SIG-M5 treated with dmso at 0.1 percent for 504 hours (cell line): ENCODE measurements around the gene HMGCS2.
"Not testable (repeated sequence)": the region's sequence is repeated elsewhere in the genome, so short reads cannot be mapped to it uniquely, and the experiment has no call there.

Experiments used
- DNase-seq: peaks from one replicate; lab custom pipeline; 2025; ENCODE audit not compliant: unreplicated experiment; lab: John Stamatoyannopoulos, UW

HMGCS2 gene

DNA sequence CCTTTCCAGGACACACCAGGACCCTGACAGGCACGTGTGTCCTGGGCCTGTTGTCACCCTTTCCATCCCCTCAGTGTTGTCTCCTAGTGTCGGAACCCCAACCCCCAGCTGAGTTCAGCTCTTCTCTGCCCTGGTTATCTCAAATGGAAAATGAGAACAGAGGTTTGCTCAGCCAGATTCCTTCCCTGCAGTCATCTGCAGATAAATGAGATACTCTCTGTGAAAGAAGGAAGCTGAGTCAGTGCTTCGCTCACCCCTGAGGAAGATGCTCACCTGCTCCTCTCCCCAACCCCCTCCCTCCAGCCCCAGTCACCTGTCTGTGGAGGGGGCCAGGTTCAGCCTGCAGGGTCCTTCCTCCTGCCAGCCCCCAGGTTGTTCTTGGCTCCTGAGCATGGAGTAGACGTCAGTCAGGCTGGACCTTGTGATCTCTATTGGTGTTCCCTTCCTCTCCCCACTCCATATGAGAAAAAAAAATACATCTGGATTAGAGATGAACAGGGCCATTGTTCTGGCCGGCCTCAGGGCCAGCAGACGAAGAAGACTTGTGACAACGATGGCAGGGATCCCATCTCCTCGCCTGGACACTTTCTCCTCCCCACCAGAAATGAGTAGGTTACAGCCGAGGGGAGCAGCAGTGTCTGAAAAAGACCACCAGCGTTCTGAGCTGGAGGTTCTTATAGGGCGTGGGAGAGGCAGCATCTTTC is 36.1 kb downstream of the HMGCS2 start:
- DNase-seq = no peak

DNA sequence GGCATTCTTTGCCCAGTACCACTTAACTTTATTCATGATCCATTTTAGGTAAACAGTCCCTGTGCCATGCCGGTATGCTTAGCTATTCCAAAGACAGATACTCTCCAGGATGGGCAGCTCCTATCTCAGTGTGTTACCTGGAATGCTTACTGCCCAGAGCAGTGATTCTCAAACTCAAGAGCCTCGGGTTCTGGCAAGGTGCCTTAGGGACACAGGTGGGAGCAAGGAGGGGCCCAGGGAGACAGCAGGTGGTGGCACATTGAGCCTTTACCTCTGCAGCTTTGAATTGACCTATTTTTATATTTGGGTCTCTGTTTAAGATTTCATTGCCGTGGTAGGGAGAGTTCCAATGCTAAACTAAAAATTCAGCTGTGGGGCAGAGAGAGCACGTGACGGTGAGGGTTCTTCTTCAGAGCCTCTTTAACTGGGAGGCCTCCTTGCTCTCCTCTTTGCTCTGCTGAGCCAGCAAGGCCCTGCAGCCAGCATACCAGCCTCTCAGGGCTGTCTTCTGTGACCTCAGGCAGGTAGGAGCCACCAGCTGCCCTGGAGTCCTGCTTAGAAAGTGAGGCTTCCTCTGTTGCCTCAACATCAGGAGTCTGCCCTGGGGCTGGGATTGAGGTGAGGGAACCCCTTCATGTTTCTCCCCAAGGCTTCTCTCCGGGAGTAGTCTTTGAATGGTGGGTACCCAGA is 36.8 kb downstream of the HMGCS2 start:
- no peak for DNase-seq

- DNase-seq = peak; percentile 12
Observed at GRCh38 chr1:119731060-119731459, 37.6 kb downstream of the HMGCS2 start.

DNA sequence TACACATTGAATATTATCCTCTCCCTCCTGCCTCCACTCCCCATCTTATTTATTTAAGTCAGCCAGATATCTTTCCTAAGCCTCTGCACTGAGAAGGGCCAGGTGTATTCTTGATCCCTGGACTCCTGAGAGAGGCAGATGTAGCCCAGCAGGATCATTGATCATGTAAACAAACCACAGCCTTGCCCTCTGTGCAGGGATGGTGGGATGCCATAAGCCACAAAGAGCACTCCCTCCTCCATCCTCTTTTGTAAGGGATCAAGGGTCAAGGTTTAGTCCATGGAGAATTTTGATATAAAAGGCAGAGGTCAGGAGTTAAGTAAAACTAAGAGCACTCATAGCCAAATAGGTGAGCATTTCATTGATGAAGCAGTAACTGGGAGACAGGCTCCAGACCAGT is 39.7 kb downstream of the HMGCS2 start:
- no peak for DNase-seq

DNA sequence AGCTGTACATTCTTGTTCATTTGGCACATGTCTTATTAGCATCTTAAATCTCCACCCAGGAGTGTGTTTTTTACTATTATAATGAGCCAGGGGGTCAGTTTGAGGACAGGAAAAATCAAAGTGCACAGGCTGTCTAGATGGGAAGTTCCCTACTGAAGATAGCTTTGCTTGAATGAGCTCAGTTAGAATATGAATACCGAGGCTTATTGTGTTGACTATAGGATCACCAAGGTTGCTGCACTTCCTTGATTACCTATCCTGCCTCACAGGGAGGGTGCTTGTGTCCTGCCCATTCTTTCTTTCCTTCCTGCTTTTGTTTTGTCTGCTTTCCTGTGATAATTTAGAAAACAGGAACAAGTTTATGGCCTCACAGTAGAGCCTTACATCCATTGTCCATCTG is 40.7 kb downstream of the HMGCS2 start:
- no peak for DNase-seq

- DNase-seq = no peak
Observed at GRCh38 chr1:119725626-119726025, 43.1 kb downstream of the HMGCS2 start.

GRCh38 chr1:119724611-119725218 is 44.0 kb downstream of the HMGCS2 start:
- peak; percentile 67 for DNase-seq

- no peak for DNase-seq
Observed at GRCh38 chr1:119721896-119722295, 46.8 kb downstream of the HMGCS2 start.

- DNase-seq = no peak
Observed at GRCh38 chr1:119720866-119721440, 47.8 kb downstream of the HMGCS2 start.

DNA sequence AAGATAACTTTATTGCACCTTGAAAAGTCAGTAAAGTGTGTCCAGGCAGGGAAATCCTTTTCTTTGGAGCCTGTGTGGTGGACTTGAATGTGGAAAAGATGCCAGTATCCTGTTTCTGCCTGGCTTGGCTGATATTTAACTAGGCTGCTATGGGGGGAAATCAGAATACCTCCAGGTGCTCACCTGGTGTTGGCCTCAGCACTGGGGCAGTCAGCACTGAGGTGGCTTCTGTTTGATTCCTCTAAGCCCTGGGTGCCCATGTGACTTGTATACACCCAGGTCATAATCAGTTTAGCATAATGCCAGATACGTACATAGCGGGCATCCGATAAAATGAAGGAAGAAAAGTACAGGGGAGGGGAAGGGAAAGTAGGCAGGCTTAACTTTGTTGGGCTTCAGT is 49.7 kb downstream of the HMGCS2 start:
- no peak for DNase-seq

- no peak for DNase-seq
Observed at GRCh38 chr1:119718409-119718808, 50.3 kb downstream of the HMGCS2 start.

DNA sequence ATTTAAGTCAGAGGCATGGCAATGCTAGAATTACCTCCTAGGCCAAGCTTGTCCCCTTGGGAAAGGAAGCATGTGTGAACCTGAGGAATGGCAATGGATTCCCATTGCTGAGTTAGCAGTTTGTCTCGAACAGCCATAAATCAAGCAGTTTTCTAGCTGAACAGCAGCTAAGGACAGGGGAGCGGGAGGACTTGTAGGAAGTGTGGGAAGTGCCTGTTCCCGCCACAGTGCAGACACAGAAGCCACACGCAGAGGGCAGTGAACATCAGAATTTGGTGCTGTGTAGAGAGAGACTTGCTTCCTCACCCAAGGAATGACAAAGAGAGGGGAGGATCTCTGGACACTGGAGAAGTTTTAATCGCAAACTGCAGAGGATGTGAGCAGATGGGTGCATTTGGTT is 53.2 kb downstream of the HMGCS2 start:
- DNase-seq = no peak

GRCh38 chr1:119714583-119714982 is 54.1 kb downstream of the HMGCS2 start:
- peak; percentile 80 for DNase-seq

DNA sequence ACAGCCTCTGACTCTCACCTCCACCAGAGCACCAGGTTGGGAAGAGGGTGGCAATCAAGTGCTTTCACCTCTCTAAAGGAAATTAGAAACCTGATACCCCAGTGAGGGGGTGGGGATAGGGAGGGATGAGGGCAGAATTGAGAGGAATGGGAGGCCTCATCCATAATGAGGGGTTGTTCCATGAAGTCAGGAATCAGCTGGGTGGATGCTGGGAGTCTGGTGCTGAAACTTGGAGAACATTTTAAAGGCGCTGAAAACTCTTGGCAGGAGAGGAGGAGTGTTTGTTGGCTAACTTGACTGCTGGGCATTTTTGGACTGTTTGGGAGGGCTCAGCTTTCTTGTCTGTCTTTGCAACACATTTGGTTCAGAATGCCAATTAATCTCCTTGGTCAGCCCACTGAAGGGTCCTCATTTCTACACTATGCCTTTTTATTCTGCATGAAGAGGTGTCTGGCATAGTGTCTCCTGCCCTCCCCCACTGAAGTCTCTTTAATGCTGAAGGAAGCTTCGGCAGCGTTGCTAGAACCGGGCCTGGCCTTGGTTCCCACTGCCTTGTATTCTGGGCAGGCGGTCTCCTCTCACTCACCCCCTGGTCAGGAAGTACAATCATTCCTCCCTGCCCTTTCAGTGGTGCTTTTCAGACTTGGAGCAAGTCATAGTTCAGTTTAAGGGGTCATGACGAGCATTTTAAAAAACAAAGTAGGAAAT is 54.8 kb downstream of the HMGCS2 start:
- DNase-seq = no peak

DNA sequence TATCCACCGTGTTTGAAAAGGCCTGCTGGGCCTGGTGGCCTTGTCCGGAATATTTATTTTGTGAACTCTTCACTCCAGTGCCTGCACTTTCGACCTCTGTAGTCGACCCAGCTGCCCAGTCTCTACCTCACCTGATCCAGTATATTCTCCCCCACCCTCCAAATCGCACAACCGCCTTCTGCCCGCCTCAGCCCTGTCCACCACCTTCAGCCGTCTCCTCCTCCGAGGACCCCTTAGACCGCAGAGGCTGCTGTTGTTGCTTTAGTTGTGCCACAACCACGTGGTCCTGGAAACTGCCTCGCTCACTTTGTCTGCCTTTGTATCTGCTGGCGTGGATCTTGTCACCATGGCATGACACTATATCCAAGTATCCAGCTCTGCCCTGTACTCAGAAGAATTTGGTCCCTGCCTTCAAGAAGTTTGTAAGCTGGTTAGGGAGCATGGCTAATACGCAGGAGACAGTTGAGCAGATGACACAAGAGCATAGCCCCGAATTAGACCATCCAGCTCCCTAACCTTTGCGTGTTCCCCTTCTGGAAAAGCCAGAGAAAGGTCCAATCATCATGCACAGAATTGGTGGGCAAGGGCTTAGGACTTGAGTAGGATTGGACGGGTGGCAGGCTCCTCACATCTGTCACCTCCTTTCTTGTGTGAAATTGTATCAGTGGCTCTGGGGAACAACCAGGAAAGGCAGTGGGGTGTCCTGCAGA is 55.5 kb downstream of the HMGCS2 start:
- DNase-seq = peak; percentile 62

- peak; percentile 87 for DNase-seq
Observed at GRCh38 chr1:119712342-119713038, 56.2 kb downstream of the HMGCS2 start.

GRCh38 chr1:119711804-119712341 is 56.8 kb downstream of the HMGCS2 start, which contains the start of gene PHGDH:
Gene PHGDH (plus strand): TSS chr1:119711934. CDS start chr1:119712023, 89 bp downstream.
- DNase-seq = peak; percentile 92

DNA sequence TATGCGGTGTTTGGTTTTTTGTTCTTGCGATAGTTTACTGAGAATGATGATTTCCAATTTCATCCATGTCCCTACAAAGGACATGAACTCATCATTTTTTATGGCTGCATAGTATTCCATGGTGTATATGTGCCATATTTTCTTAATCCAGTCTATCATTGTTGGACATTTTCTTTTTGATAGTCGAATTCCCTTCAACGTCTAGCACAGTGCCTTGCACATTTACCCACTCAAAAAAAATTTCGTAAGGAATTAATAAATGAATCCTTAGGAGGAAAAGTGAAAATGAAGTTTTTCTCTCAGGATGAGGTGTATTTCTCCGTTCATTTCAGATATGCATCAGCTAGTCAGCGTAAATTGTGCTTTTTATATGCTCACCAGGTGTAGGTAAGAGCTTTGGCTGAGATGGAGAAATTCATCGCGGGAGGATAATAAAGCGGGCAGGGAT is 57.3 kb downstream of the HMGCS2 start:
- DNase-seq = not testable (repeated sequence)

- not testable (repeated sequence) for DNase-seq
Observed at GRCh38 chr1:119706599-119706998, 62.1 kb downstream of the HMGCS2 start.
